ENCODE measurements around the gene CYP11A1.

Gene CYP11A1

DNA sequence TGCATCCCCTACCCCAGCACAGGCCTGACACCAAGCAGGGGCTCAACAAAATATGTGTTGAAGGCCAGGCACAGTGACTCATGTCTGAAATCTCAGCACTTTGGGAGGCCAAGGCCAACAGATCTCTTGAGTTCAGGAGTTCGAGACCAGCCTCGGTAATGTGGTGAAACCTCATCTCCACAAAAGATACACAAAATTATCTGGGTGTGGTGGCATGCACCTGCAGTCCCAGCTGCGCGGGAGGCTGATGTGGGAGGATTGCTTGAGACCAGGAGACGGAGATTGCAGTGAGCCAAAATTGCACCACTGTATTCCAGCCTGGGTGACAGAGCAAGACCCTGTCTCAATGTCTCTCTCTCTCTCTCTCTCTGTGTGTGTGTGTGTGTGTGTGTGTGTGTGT is 30.7 kb upstream of the CYP11A1 start:
- Histone ChIP-seq H3K79me2 (no peaks in the 10 kb centered on the region), H3K27ac (no peak overlapping the region), H3K9ac (no peak overlapping the region), H3K36me3 (ENCODE audit: control insufficient read depth, insufficient read depth, low read length) (no peaks in the 10 kb centered on the region), H3K4me1 (no peaks in the 10 kb centered on the region), H2AFZ (no peak overlapping the region), H3K27me3 (ENCODE audit: control insufficient read depth, insufficient read depth, low read length) (no peaks in the 10 kb centered on the region), H3K4me3 (ENCODE audit: low read depth, low read length) (no peak overlapping the region), H3K4me2 (ENCODE audit: low read length) (no peak overlapping the region), H3K9me3 (ENCODE audit: control insufficient read depth, low read length) (no peaks in the 10 kb centered on the region)
- TF ChIP-seq, protein P1, sequence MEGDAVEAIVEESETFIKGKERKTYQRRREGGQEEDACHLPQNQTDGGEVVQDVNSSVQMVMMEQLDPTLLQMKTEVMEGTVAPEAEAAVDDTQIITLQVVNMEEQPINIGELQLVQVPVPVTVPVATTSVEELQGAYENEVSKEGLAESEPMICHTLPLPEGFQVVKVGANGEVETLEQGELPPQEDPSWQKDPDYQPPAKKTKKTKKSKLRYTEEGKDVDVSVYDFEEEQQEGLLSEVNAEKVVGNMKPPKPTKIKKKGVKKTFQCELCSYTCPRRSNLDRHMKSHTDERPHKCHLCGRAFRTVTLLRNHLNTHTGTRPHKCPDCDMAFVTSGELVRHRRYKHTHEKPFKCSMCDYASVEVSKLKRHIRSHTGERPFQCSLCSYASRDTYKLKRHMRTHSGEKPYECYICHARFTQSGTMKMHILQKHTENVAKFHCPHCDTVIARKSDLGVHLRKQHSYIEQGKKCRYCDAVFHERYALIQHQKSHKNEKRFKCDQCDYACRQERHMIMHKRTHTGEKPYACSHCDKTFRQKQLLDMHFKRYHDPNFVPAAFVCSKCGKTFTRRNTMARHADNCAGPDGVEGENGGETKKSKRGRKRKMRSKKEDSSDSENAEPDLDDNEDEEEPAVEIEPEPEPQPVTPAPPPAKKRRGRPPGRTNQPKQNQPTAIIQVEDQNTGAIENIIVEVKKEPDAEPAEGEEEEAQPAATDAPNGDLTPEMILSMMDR (IDR thresholded peaks at IDR 0.05) = no peak

DNA sequence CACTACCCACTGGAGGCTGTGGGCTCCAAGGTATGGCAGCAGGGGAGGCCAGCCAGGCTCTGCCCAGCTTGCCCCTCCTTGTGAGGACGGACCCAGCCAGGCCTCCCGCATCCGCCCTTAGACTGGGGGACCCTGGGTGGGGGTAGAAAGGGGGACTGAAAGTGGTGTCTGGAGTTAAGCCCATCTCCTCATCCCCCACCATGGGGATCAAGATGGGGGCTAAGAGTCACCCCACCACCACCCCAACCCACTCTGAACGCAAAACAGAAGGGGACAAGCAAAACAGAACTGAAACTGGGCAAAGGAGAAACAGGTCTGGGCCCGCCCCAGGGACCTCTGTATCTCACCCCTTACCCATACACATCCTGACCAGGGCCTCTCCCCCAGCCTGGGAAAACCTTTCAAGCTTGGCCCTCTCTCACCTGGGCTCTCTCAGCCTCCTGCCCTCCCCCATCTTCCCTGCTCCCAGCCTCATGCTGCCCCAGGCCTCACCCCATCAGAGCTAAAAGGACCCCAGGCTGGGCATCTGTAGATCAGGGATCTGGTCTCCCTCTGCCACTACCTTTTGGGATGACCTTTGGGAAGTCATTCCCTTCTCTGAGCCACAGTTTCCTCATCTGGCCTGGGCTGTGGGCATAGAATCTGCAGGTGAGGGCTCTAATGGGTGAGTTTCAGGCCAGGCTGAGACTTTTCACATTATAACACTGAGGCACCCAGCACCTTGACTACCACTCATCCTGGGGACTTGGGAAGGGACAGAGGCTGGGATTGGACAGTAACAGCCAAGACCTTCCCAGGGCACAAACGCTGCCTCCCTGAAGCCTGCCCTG is 30.0 kb upstream of the CYP11A1 start:
- H3K4me3 ChIP-seq (ENCODE audit: low read depth, low read length) = no peak overlapping the region
- H3K27me3 ChIP-seq (ENCODE audit: control insufficient read depth, insufficient read depth, low read length) = no peaks in the 10 kb centered on the region
- no peaks in the 10 kb centered on the region for H3K79me2 ChIP-seq
- H3K27ac ChIP-seq = no peak overlapping the region
- H3K4me1 ChIP-seq = no peaks in the 10 kb centered on the region
- no peaks in the 10 kb centered on the region for H3K9me3 ChIP-seq (ENCODE audit: control insufficient read depth, low read length)
- H3K4me2 ChIP-seq (ENCODE audit: low read length) = no peak overlapping the region
- TF ChIP-seq, protein P1 (IDR thresholded peaks at IDR 0.05) = no peak
- H3K36me3 ChIP-seq (ENCODE audit: control insufficient read depth, insufficient read depth, low read length) = no peaks in the 10 kb centered on the region
- no peak overlapping the region for H3K9ac ChIP-seq
- no peak overlapping the region for H2AFZ ChIP-seq

DNA sequence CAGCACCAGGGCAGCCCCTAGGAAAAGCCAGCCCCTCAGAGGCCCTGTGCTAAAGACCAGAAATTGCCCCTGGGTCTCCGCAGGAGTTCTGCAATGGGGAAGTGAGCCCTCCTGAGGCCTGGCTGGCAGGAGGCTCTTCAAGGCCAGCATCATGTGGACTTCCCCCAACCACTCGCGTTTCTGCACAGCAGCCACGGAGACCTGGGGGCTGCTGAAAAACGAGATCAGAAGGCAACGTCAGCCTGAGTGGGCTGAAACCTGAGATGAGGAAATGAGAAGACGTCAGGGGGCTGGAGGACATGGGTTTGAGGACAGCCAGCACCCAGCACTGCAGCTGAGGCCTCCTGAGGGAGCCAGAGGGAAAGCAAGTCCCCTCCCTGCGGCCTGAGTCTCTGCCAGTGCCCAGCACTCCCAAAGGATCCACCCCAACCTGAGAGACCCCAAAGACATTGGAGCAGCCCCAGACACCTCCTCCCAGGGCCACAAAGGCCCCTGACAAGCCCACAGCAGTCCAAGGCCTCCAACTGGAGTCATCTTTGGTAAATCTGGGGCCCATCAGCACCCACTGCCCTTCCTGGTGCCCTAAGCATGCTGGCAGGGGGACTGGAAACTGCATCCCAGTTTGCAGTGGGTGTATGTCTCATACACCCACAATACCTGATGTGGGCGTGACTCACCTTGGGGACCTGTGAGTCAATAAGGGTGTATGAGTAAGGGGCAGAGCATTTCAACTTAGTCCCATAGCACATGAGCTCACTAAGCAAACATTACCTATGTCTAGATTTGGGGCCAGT is 29.2 kb upstream of the CYP11A1 start:
- Histone ChIP-seq H3K79me2 (no peaks in the 10 kb centered on the region), H3K4me2 (ENCODE audit: low read length) (no peak overlapping the region), H3K4me1 (no peaks in the 10 kb centered on the region), H3K27ac (no peak overlapping the region), H2AFZ (no peak overlapping the region), H3K9ac (no peak overlapping the region), H3K9me3 (ENCODE audit: control insufficient read depth, low read length) (no peaks in the 10 kb centered on the region), H3K4me3 (ENCODE audit: low read depth, low read length) (no peak overlapping the region), H3K27me3 (ENCODE audit: control insufficient read depth, insufficient read depth, low read length) (no peaks in the 10 kb centered on the region), H3K36me3 (ENCODE audit: control insufficient read depth, insufficient read depth, low read length) (no peaks in the 10 kb centered on the region)
- TF ChIP-seq, protein P1 (IDR thresholded peaks at IDR 0.05) = no peak

DNA sequence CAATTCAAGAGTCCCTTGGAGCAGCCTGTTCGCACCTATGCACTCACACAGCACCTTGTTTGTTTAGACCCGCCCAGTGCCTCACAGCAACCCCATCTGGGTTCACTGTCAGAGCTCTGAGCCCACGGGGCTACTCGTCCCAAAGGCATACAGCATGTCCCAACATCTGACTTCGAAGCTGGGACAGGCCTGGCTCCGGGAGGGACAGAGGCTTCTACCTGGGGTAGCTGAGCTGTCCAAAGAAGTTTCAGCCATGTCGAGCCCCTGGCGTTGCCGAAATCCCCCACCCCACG is 28.6 kb upstream of the CYP11A1 start:
- H3K4me3 ChIP-seq (ENCODE audit: low read depth, low read length) = no peak overlapping the region
- TF ChIP-seq, protein P1 (IDR thresholded peaks at IDR 0.05) = no peak

More for the DNA sequence above, 28.6 kb upstream of the CYP11A1 start:
- Histone ChIP-seq H3K27ac (no peak overlapping the region), H3K4me1 (no peaks in the 10 kb centered on the region), H3K27me3 (ENCODE audit: control insufficient read depth, insufficient read depth, low read length) (no peaks in the 10 kb centered on the region), H2AFZ (no peak overlapping the region), H3K9me3 (ENCODE audit: control insufficient read depth, low read length) (no peaks in the 10 kb centered on the region), H3K9ac (no peak overlapping the region), H3K36me3 (ENCODE audit: control insufficient read depth, insufficient read depth, low read length) (no peaks in the 10 kb centered on the region), H3K79me2 (no peaks in the 10 kb centered on the region), H3K4me2 (ENCODE audit: low read length) (no peak overlapping the region)
